ENCODE results near the gene COL4A1.

COL4A1 gene

GRCh38 chr13:110308656-110309359, 1.9 kb upstream of the COL4A1 start:
- DNase-seq, result no peak

GRCh38 chr13:110307767-110308655, 1.1 kb upstream of the COL4A1 start:
- DNase-seq, result no peak

- no peak for DNase-seq
These were observed 507 bp downstream of the COL4A1 start for GRCh38 chr13:110306340-110306959.

GRCh38 chr13:110305949-110306339, 1.0 kb downstream of the COL4A1 start:
- no peak for DNase-seq

- no peak for DNase-seq
These were observed 1.4 kb downstream of the COL4A1 start for GRCh38 chr13:110305544-110305943.

- DNase-seq, result no peak
These were observed 2.0 kb downstream of the COL4A1 start for GRCh38 chr13:110305001-110305400.

GRCh38 chr13:110304256-110304655, 2.7 kb downstream of the COL4A1 start:
- DNase-seq, result no peak

GRCh38 chr13:110303644-110304043, 3.3 kb downstream of the COL4A1 start:
- no peak for DNase-seq

GRCh38 chr13:110302997-110303396, 4.0 kb downstream of the COL4A1 start:
- DNase-seq, result no peak

GRCh38 chr13:110301606-110302553, 5.1 kb downstream of the COL4A1 start:
- DNase-seq, result no peak

GRCh38 chr13:110301083-110301482, 5.9 kb downstream of the COL4A1 start:
- DNase-seq, result no peak

- DNase-seq, result no peak
These were observed 6.7 kb downstream of the COL4A1 start for GRCh38 chr13:110300090-110300815.

GRCh38 chr13:110299283-110299840, 7.6 kb downstream of the COL4A1 start:
- DNase-seq, result no peak

GRCh38 chr13:110298505-110299282, 8.3 kb downstream of the COL4A1 start:
- no peak for DNase-seq

- no peak for DNase-seq
These were observed 9.0 kb downstream of the COL4A1 start for GRCh38 chr13:110297766-110298504.

GRCh38 chr13:110297011-110297410, 9.9 kb downstream of the COL4A1 start:
- no peak for DNase-seq

GRCh38 chr13:110294622-110295021, 12.3 kb downstream of the COL4A1 start:
- DNase-seq, result no peak

- no peak for DNase-seq
These were observed 12.8 kb downstream of the COL4A1 start for GRCh38 chr13:110294146-110294545.

- DNase-seq, result no peak
These were observed 13.3 kb downstream of the COL4A1 start for GRCh38 chr13:110293649-110294048.

- DNase-seq, result no peak
These were observed 13.9 kb downstream of the COL4A1 start for GRCh38 chr13:110293037-110293436.

Measured in SHP77 treated with DMSO at 0.1 percent for 48 hours (cell line).